A673 (cell line): Measurements from ENCODE around the gene UBE2E2. TPM values are rescaled to one million over a fixed set of nuclear protein-coding genes. Genes with fewer than 3 reads are reported as not detected.

Experiments
- BruUV-seq: library from RNA; stranded (reverse); fragments of 400-500 nt; replicated peaks from 2 replicates; lab custom pipeline; 2021; lab: Mats Ljungman, UMichigan
- CTCF ChIA-PET: fragments of 300-600 bp; sonication (Branson Sonifier 250); formaldehyde crosslinking; loops from one replicate; lab custom pipeline; 2022; ENCODE audit warnings: antibody characterized with exemption; lab: Charles Lee
- POLR2A ChIA-PET: fragments of 300-600 bp; sonication (Branson Sonifier 250); formaldehyde crosslinking; loops from one replicate; lab custom pipeline; 2022; ENCODE audit warnings: antibody characterized with exemption; ENCODE audit not compliant: low non-redundant PET; lab: Charles Lee
- DNase-seq: peaks from one replicate; pipeline ENCODE4 v3.0.0-alpha.2; 2015; ENCODE audit warnings: low spot score
- H3K27ac ChIP-seq: fragments of 200-600 bp; sonication (generic); 2 replicates; pipeline ENCODE4 v1.5.1; 2016; ENCODE audit warnings: mixed run types, low read depth, mild to moderate bottlenecking, mixed read lengths, antibody characterized with exemption, low read length; ENCODE audit not compliant: poor library complexity, severe bottlenecking
- H3K27me3 ChIP-seq: fragments of 200-600 bp; sonication (generic); replicated peaks from 2 replicates; pipeline ENCODE4 v1.6.1; 2017; ENCODE audit warnings: mixed run types, low read depth, mild to moderate bottlenecking, mixed read lengths, antibody characterized with exemption, low read length; ENCODE audit not compliant: insufficient read depth, poor library complexity
- H3K36me3 ChIP-seq: fragments of 200-600 bp; sonication (generic); 2 replicates; pipeline ENCODE4 v1.6.1; 2016; ENCODE audit warnings: mixed run types, mild to moderate bottlenecking, mixed read lengths, antibody characterized with exemption, low read length; ENCODE audit not compliant: insufficient read depth, poor library complexity, severe bottlenecking
- H3K4me1 ChIP-seq: fragments of 200-600 bp; sonication (generic); 2 replicates; pipeline ENCODE4 v1.6.1; 2017; ENCODE audit warnings: mixed run types, mild to moderate bottlenecking, mixed read lengths, antibody characterized with exemption, low read length; ENCODE audit not compliant: insufficient read depth, poor library complexity, severe bottlenecking
- H3K4me3 ChIP-seq: fragments of 200-600 bp; sonication (generic); 2 replicates; pipeline ENCODE4 v1.5.1; 2016; ENCODE audit warnings: low read depth, mixed run types, mild to moderate bottlenecking, mixed read lengths, low read length; ENCODE audit not compliant: poor library complexity, severe bottlenecking
- H3K9me3 ChIP-seq: fragments of 200-600 bp; sonication (generic); 2 replicates; pipeline ENCODE4 v1.6.1; 2016; ENCODE audit warnings: mixed run types, low read depth, mild to moderate bottlenecking, mixed read lengths, antibody characterized with exemption, low read length; ENCODE audit not compliant: poor library complexity, severe bottlenecking
- EZH2 ChIP-seq: fragments of 200-600 bp; sonication (generic); IDR thresholded peaks from 2 replicates; pipeline ENCODE4 v1.6.1; 2017; ENCODE audit warnings: borderline replicate concordance, low read depth, mild to moderate bottlenecking, mixed read lengths, antibody characterized with exemption, low read length; ENCODE audit not compliant: poor library complexity, severe bottlenecking
- intact Hi-C: fragments of 100-400 bp; cut with micrococcal nuclease; formaldehyde crosslinking; loops from one replicate; pipeline ENCODE4 v1.10.0; 2022; ENCODE audit not compliant: unreplicated experiment
- total RNA-seq: library from RNA; stranded (reverse); gene quantifications from 2 replicates; pipeline ENCODE4 v1.2.3, GENCODE V29; 2021
- TF ChIP-seq, protein P1 (sequence below): fragments of 300-800, 200-600 bp; sonication (generic); conservative IDR thresholded peaks from 2 replicates; pipeline ENCODE4 v1.5.1; 2017; ENCODE audit warnings: low read depth, mild to moderate bottlenecking, antibody characterized with exemption, low read length, moderate library complexity, mixed read lengths

UBE2E2 gene
- total RNA-seq, 1 experiment from 2014 or later, result 2.0 TPM

DNA sequence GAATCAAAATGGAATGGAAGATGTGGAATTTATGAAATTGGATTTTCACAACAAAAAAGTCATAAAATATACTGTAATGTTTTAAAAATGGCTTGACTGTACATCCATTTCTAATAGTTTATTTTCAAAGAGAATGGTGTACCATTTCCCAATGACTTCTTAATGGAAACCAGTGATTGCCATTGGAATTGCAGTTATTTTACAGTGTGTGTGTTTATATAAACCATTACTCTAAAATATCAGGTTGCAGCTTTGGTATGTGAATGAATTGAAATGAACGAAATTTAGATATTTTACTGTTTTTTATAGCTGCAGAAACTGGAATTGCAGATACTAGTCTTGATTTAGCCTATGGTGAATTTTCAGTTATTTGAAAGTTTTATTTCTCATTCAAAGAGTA, 165.6 kb downstream of the UBE2E2 start:
- H3K27me3 ChIP-seq, result no peaks in the 10 kb centered on the region
- intact Hi-C loops, result no loop called here
- no TSS peak for BruUV-seq
- ChIA-PET CTCF (no interaction called here), POLR2A (no interaction called here)
- TF ChIP-seq, protein P1, sequence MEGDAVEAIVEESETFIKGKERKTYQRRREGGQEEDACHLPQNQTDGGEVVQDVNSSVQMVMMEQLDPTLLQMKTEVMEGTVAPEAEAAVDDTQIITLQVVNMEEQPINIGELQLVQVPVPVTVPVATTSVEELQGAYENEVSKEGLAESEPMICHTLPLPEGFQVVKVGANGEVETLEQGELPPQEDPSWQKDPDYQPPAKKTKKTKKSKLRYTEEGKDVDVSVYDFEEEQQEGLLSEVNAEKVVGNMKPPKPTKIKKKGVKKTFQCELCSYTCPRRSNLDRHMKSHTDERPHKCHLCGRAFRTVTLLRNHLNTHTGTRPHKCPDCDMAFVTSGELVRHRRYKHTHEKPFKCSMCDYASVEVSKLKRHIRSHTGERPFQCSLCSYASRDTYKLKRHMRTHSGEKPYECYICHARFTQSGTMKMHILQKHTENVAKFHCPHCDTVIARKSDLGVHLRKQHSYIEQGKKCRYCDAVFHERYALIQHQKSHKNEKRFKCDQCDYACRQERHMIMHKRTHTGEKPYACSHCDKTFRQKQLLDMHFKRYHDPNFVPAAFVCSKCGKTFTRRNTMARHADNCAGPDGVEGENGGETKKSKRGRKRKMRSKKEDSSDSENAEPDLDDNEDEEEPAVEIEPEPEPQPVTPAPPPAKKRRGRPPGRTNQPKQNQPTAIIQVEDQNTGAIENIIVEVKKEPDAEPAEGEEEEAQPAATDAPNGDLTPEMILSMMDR, result no peak
- TF ChIP-seq EZH2, result no peak
- H3K27ac ChIP-seq, result no peak overlapping the region
- H3K4me3 ChIP-seq, result no peak overlapping the region
- DNase-seq, result no peak
- H3K9me3 ChIP-seq, result no peaks in the 10 kb centered on the region
- no peaks in the 10 kb centered on the region for H3K36me3 ChIP-seq
- H3K4me1 ChIP-seq, result no peaks in the 10 kb centered on the region

DNA sequence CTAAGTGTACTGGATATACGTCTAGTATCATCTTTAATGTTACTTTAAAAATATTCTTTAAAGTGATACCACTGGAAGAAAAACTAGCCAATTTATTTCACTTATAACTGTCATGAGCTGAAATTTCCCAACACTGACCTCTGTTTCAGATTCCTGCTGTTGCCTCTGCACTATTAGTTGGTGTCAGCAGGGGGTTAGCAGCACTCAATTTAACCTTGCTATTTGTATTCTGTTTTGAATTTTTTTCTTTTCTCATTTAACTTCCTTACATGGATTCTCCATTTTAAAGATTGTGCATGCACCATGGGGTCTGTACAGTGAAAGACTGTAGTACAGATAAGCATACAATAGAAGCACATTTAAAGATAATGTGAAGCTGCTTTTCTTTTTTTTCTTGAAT, 169.2 kb downstream of the UBE2E2 start:
- Histone ChIP-seq H3K4me1 (no peaks in the 10 kb centered on the region), H3K36me3 (no peaks in the 10 kb centered on the region), H3K4me3 (no peak overlapping the region), H3K27ac (no peak overlapping the region), H3K9me3 (no peaks in the 10 kb centered on the region), H3K27me3 (no peaks in the 10 kb centered on the region)
- ChIA-PET POLR2A (no interaction called here), CTCF (no interaction called here)
- no peak for TF ChIP-seq EZH2
- TF ChIP-seq, protein P1, result no peak
- no TSS peak for BruUV-seq
- no peak for DNase-seq
- intact Hi-C loops, result no loop called here

DNA sequence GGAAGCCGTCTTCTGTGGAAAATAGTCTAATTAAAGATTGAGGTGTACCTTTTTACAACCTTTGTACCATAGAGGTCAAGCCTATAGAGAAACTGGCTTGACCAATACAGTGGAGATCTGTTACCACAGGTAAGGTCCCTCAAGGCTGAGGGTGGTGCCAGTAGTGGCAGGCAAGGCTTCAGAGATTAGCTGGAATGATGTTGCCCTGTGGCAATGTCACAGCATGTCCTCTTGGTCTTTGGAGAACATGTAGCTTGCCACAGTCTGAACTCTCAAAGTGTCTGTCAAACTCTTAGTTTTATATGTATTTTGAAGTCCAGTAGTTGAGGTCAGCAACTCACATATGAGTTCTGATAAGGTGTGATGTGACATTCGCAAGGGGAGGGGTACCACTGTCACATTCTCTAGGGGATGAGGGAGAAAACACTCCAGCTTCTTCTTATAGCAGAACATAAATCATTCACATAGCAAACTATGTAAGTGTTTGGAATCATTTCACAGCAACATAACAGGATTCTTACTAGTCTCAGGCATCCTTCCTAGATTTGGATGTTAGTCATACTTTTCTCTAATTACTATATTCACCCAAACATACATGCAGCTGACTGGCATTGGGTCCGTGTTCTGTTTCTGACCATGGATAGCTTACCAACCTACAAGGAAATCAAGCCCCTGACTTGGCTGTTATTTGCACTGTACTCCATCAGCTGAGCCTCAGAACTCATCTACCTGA, 173.6 kb downstream of the UBE2E2 start:
- Histone ChIP-seq H3K4me1 (no peaks in the 10 kb centered on the region), H3K27me3 (no peaks in the 10 kb centered on the region), H3K36me3 (no peaks in the 10 kb centered on the region), H3K4me3 (no peak overlapping the region), H3K9me3 (no peaks in the 10 kb centered on the region), H3K27ac (no peak overlapping the region)
- POLR2A ChIA-PET, result no interaction called here
- no peak for TF ChIP-seq EZH2
- TF ChIP-seq, protein P1, result no peak
- no TSS peak for BruUV-seq
- CTCF ChIA-PET, result no interaction called here
- intact Hi-C loops, result no loop called here
- DNase-seq, result no peak
